Hepatic stellate cell (primary cell): Measurements from ENCODE around the gene MAP3K7.
A peak's percentile ranks its signal among the peaks of the same experiment; 100 is the strongest.

Experiments used
- DNase-seq: peaks from one replicate; pipeline ENCODE4 v3.0.0; 2011; ENCODE audit warnings: low spot score

The MAP3K7 gene

GRCh38 chr6:90484385-90484784 is 102.5 kb downstream of the MAP3K7 start:
- no peak for DNase-seq

DNA sequence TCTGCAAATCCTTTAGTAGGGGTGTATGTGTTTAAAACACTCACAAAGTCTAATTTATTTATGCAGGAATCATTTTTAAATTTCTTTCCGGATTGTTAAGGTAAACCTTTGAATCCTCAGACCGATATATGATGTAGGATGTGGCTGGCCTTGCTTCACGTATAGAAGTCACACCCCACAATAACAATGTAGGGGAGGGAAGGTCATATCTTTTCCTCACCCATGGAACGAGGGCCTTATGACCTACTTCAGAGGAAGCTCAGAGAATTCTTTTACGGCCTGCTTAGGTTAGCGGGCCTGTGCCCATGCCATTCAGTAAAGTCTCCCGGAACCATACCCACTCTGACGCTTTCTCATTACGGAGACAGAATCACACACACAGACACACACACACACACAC is 102.9 kb downstream of the MAP3K7 start:
- DNase-seq: no peak

GRCh38 chr6:90483116-90483839 is 103.6 kb downstream of the MAP3K7 start:
- DNase-seq: no peak

DNA sequence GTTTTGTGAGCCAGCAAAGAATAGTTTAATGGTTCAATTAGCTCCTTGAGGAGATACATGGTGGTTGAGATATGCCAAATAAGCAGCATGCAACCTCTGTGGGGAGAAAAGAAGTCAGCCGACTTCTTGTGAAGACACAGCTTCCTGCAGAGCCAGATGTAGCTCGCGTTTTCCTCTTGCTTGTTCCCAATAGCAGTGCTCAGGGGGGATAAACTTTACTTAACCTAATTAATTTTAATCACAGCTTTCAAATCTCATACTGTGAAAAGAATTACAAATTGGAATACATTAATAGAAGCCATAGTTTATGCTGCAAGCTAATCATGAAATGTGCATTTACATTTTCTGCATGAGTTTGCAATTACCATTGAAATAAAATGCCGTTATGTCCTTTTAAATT is 106.2 kb downstream of the MAP3K7 start:
- DNase-seq: no peak

- no peak for DNase-seq
Measured at GRCh38 chr6:90479603-90479926, 107.3 kb downstream of the MAP3K7 start.

GRCh38 chr6:90478789-90479602 is 107.9 kb downstream of the MAP3K7 start:
- DNase-seq: peak; percentile 87

DNA sequence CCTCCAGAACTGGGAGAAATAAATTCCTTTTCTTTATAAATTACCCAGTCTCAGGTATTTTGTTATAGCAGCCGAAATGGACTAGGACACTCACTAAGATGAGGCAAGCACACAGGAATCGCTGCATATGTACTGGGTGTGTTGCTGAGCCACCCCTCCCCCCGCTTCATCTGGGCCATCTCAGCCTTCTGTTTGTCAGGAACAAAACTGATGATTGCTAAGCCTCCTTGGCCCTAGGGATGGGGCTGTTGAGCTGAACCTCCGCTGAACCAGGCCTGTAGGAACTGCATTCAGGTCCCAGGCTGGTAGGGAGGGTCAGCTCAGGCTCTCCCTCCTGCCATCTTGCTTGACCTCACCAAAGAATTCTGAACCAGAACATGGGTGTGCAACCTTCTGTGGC is 108.6 kb downstream of the MAP3K7 start:
- no peak for DNase-seq

- no peak for DNase-seq
Measured at GRCh38 chr6:90477366-90477765, 109.5 kb downstream of the MAP3K7 start.

DNA sequence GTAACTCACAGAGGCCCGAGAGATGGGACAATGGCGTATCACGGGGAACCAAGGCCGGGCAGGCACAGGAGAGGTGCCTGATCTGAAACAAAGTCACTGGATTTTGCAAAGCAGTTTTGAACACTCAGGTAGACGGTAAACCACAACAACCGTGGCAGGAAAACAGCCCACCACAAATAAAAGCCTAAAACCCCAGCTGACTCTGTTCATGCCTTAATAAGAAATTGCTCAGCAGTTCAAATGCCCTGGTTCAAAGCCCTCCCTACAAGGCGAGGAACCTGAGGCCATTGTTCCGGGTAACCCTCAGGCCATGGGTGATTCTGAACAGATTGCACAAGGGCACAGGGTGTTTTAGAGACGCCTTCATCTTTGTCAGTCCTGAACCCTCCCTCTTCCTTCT is 114.2 kb downstream of the MAP3K7 start:
- DNase-seq: no peak

GRCh38 chr6:90471263-90471662 is 115.6 kb downstream of the MAP3K7 start:
- no peak for DNase-seq

DNA sequence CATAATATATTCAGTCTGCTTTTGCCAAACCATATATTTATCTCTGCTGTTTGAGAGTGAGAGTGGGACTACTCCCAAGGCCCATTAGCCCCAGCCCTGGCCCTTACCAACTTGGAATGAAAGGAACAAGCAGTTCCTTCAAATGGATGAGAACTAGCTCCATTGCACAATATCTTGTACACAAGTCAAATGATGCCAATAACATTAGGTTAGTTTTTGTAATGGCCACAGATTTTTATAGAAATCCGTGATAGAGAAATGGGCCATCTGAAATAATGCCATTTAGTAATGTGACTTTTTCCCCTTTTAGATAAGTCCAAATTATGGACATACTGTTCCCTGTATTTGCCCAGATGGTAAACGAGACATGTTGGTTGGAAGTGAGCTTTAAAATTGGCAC is 117.0 kb downstream of the MAP3K7 start:
- DNase-seq: no peak

GRCh38 chr6:90468859-90469258 is 118.0 kb downstream of the MAP3K7 start:
- no peak for DNase-seq

DNA sequence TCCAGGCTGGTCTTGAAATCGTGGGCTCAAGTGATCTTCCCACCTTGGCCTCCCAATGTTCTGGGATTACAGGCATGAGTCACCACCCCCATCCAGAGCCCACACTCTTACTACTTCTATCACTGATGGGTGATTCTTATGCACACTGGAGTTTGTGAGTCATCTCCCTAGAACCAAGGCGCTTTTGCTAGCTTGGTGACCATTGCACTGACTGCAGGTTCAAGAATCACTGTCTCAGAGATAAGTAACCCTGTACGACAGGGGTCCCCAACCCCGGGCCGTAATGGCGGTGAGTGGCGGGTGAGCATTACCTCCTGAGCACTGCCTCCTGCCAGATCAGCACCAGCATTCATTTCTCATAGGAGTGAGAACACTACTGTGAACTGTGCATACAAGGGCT is 118.8 kb downstream of the MAP3K7 start:
- DNase-seq: no peak

DNA sequence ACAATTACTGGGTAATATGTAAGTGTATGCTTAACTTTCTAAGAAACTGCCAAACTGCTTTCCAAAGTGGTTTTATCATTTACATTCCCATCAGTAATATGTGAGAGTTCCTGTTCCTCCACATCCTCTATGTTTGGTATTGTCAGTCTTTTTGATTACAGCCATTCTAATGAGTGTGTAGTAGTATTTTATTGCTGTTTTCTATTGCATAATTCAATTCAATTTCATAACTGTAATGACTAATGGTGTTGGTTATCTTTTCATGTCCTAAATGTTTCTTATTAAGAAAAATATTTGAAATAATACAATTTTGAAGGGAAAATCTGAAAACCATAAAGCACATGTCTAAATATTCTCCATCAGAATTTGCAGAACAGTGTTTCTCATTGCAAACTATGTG is 119.3 kb downstream of the MAP3K7 start:
- DNase-seq: no peak

- no peak for DNase-seq
Measured at GRCh38 chr6:90466154-90466940, 120.5 kb downstream of the MAP3K7 start.

DNA sequence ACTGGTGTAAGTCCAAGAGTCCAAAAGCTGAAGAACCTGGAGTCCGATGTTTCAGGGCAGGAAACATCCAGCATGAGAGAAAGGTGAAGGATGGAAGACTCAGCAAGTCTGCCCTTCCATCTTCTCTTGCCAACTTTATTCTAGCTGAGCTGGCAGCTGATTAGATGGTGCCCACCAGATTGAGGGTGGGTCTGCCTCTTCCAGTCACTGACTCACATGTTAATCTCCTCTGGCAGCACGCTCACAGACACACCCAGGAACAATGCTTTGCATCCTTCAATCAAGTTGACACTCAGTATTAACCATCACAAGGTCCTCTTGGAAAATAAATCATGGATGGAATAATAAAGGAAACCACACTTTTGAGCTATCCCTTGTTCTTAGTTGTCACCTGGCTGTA is 121.2 kb downstream of the MAP3K7 start:
- DNase-seq: no peak

- no peak for DNase-seq
Measured at GRCh38 chr6:90464507-90464906, 122.4 kb downstream of the MAP3K7 start.

GRCh38 chr6:90463874-90464273 is 123.0 kb downstream of the MAP3K7 start:
- no peak for DNase-seq
